Measurements from ENCODE around the gene TNFSF12. TPM values are rescaled to one million over a fixed set of nuclear protein-coding genes. Genes with fewer than 3 reads are reported as not detected.

The TNFSF12 gene
- total RNA-seq, 1 experiment from 2014 or later, result 15.2 TPM

GRCh38 chr17:7606280-7606679 lies 57.4 kb downstream of the TNFSF12 start:
- Histone ChIP-seq H3K27me3 (ENCODE audit: low read length) (no peaks in the 10 kb centered on the region), H3K79me2 (ENCODE audit: low read length) (peaks cover 34% of the 10 kb centered on the region), H3K9me2 (replicated peaks; ENCODE audit: low read length) (no peaks in the 10 kb centered on the region), H3K36me3 (ENCODE audit: low read depth, low read length) (peaks cover 6% of the 10 kb centered on the region; the same call in 1 of the 2 replicates), H3K9me3 (ENCODE audit: low read length) (no peaks in the 10 kb centered on the region), H2AFZ (ENCODE audit: low read length) (no peak overlapping the region), H4K20me1 (ENCODE audit: low read length) (peaks cover 8% of the 10 kb centered on the region; the same call in 1 of the 2 replicates), H3F3A (ENCODE audit: low read length, unreplicated experiment) (no peaks in the 10 kb centered on the region), H3K9ac (ENCODE audit: low read length) (no peak overlapping the region), H3K4me1 (ENCODE audit: insufficient read depth, low read length) (no peaks in the 10 kb centered on the region), H3K27ac (ENCODE audit: low read length) (no peak overlapping the region), H3K4me3 (ENCODE audit: low read length) (no peak overlapping the region), H3K4me2 (ENCODE audit: low read length) (no peak overlapping the region)
- intact Hi-C loops (cut with micrococcal nuclease), result no loop called here
- TF ChIP-seq CTCF (conservative IDR thresholded peaks at IDR 0.05; ENCODE audit: low read depth, low read length), result no peak
- TF ChIP-seq EZH2phosphoT487 (IDR thresholded peaks at IDR 0.05; ENCODE audit: borderline replicate concordance, low read length), result no peak
- no peak for TF ChIP-seq EZH2 (IDR thresholded peaks at IDR 0.05; ENCODE audit: low read length, unreplicated experiment)
- POLR2A ChIA-PET (ENCODE audit: unreplicated experiment), result no interaction called here
- DNase-seq (no peak), ATAC-seq (no peak)
- BruUV-seq (replicated peaks), result no TSS peak
- CTCF ChIA-PET, result no interaction called here

Other genes starting within 250 kb of the TNFSF12 start
- gene EIF5A, start 241.4 kb upstream of the TNFSF12 start, total RNA-seq (2014; rRNA removed), result 1,140 and 1,203 TPM in 2 replicates
- 30.8 and 45.8 TPM in 2 replicates for gene GPS2, start 233.7 kb upstream of the TNFSF12 start, total RNA-seq (2014; rRNA removed)
- 21.4 and 27.7 TPM in 2 replicates for gene NEURL4, start 219.7 kb upstream of the TNFSF12 start, total RNA-seq (2014; rRNA removed)
- not detected in 2 replicates for gene ACAP1, start 212.5 kb upstream of the TNFSF12 start, total RNA-seq (2014; rRNA removed)
- gene KCTD11, start 196.9 kb upstream of the TNFSF12 start, total RNA-seq (2014; rRNA removed), result 7.0 and 7.6 TPM in 2 replicates
- not detected in 2 replicates for gene TMEM95, start 193.9 kb upstream of the TNFSF12 start, total RNA-seq (2014; rRNA removed)
- gene TNK1, start 168.0 kb upstream of the TNFSF12 start, total RNA-seq (2014; rRNA removed), result 10.8 and 13.5 TPM in 2 replicates
- 53.8 and 62.7 TPM in 2 replicates for gene PLSCR3, start 154.5 kb upstream of the TNFSF12 start, total RNA-seq (2014; rRNA removed)
- gene TMEM256, start 145.0 kb upstream of the TNFSF12 start, total RNA-seq (2014; rRNA removed), result 56.6 and 82.4 TPM in 2 replicates
- gene NLGN2, start 141.2 kb upstream of the TNFSF12 start, total RNA-seq (2014; rRNA removed), result 7.4 and 12.7 TPM in 2 replicates
- gene SPEM1, start 128.7 kb upstream of the TNFSF12 start, total RNA-seq (2014; rRNA removed), result not detected in 2 replicates
- gene SPEM2, start 123.4 kb upstream of the TNFSF12 start, total RNA-seq (2014; rRNA removed), result not detected in 2 replicates
- gene SPEM3, start 120.2 kb upstream of the TNFSF12 start, total RNA-seq (2014; rRNA removed), result not detected in 2 replicates
- gene TMEM102, start 113.6 kb upstream of the TNFSF12 start, total RNA-seq (2014; rRNA removed), result 14.0 and 17.9 TPM in 2 replicates
- gene FGF11, start 109.5 kb upstream of the TNFSF12 start, total RNA-seq (2014; rRNA removed), result 0.69 and 1.0 TPM in 2 replicates
- gene CHRNB1, start 104.0 kb upstream of the TNFSF12 start, total RNA-seq (2014; rRNA removed), result 2.1 and 2.9 TPM in 2 replicates
- 14.7 and 18.4 TPM in 2 replicates for gene ZBTB4, start 69.4 kb upstream of the TNFSF12 start, total RNA-seq (2014; rRNA removed)
- not detected in 2 replicates for gene SLC35G6, start 67.6 kb upstream of the TNFSF12 start, total RNA-seq (2014; rRNA removed)
- 47.1 and 95.7 TPM in 2 replicates for gene POLR2A, start 64.7 kb upstream of the TNFSF12 start, total RNA-seq (2014; rRNA removed)
- gene TNFSF13, start 9.7 kb downstream of the TNFSF12 start, total RNA-seq (2014; rRNA removed), result 3.6 and 5.2 TPM in 2 replicates
- gene SENP3, start 12.9 kb downstream of the TNFSF12 start, total RNA-seq (2014; rRNA removed), result 82.8 and 88.7 TPM in 2 replicates
- gene CD68, start 30.6 kb downstream of the TNFSF12 start, total RNA-seq (2014; rRNA removed), result 30.2 and 32.4 TPM in 2 replicates
- gene MPDU1, start 34.8 kb downstream of the TNFSF12 start, total RNA-seq (2014; rRNA removed), result 71.0 and 94.1 TPM in 2 replicates
- gene SOX15, start 41.0 kb downstream of the TNFSF12 start, total RNA-seq (2014; rRNA removed), result 6.3 and 7.0 TPM in 2 replicates
- 51.4 and 67.2 TPM in 2 replicates for gene FXR2, start 65.8 kb downstream of the TNFSF12 start, total RNA-seq (2014; rRNA removed)
- 27.6 and 33.1 TPM in 2 replicates for gene SAT2, start 78.8 kb downstream of the TNFSF12 start, total RNA-seq (2014; rRNA removed)
- gene SHBG, start 81.1 kb downstream of the TNFSF12 start, total RNA-seq (2014; rRNA removed), result not detected in 2 replicates
- not detected in 2 replicates for gene ATP1B2, start 101.9 kb downstream of the TNFSF12 start, total RNA-seq (2014; rRNA removed)
- gene TP53, start 138.4 kb downstream of the TNFSF12 start, total RNA-seq (2014; rRNA removed), result 2.0 and 3.4 TPM in 2 replicates
- gene WRAP53, start 139.4 kb downstream of the TNFSF12 start, total RNA-seq (2014; rRNA removed), result 18.0 and 22.6 TPM in 2 replicates
- 4.9 and 7.7 TPM in 2 replicates for gene EFNB3, start 156.1 kb downstream of the TNFSF12 start, total RNA-seq (2014; rRNA removed)
- gene DNAH2, start 168.7 kb downstream of the TNFSF12 start, total RNA-seq (2014; rRNA removed), result 0.62 and 0.92 TPM in 2 replicates

All from PC-3 (cell line).